Measurements from ENCODE around the gene SLC16A11.

DNA sequence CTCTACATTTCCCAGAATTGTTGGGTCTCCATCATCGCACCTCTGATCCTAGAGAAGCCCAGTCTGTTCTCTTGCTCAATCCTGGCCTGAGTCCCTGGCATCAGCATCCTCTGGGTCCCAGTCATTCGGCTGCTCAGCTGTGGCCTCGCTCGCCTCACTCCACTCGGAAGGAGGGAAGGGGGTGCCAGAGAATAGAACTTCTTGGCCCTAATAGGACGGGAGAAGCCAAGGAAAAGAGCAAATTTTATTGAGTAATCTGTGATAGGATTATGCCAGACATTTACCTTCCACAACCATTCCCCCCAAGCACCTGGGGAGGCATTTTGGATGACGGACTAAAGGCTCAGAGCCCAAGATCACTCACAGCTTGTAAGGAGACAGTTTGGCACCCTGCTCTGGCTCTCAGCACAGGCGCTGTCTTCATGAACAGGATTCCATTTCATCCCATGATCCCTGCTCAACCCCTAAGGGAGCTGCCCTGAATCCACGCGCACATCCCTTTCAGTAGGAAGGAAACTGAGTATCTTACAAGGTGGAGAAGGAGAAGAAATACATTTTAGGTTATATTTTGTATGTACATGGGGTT, 36.7 kb upstream of the SLC16A11 start:
- TF ChIP-seq CAMTA2 (CRISPR knock-in tag; conservative IDR thresholded peaks at IDR 0.05) (no peak), POLR2AphosphoS5 (IDR thresholded peaks at IDR 0.05; ENCODE audit: control insufficient read depth, insufficient read depth, low read depth, low read length) (no peak), ZBTB40 (IDR thresholded peaks at IDR 0.05) (no peak), ZBTB40 (CRISPR knock-in tag; IDR thresholded peaks at IDR 0.05) (no peak), HCFC1 (IDR thresholded peaks at IDR 0.05; ENCODE audit: low read depth, low read length) (no peak), RBBP5 (IDR thresholded peaks at IDR 0.05; ENCODE audit: borderline replicate concordance, insufficient read depth, low read length, poor library complexity, severe bottlenecking) (no peak), POLR2A (conservative IDR thresholded peaks at IDR 0.05) (no peak), SP1 (CRISPR knock-in tag; IDR thresholded peaks at IDR 0.05) (no peak), IRF9 (tag; IDR thresholded peaks at IDR 0.05) (no peak), NR2C2 (CRISPR knock-in tag; IDR thresholded peaks at IDR 0.05) (no peak), NR2C2 (tag; IDR thresholded peaks at IDR 0.05) (no peak), CTBP1 (IDR thresholded peaks at IDR 0.05; ENCODE audit: borderline replicate concordance) (no peak)
- TF ChIP-seq, protein P1, sequence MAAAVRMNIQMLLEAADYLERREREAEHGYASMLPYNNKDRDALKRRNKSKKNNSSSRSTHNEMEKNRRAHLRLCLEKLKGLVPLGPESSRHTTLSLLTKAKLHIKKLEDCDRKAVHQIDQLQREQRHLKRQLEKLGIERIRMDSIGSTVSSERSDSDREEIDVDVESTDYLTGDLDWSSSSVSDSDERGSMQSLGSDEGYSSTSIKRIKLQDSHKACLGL (CRISPR knock-in tag; IDR thresholded peaks at IDR 0.05; ENCODE audit: borderline replicate concordance, poor library complexity, severe bottlenecking), result no peak
